HFFc6 (cell line): ENCODE data around the gene TBL1XR1. TPM values are rescaled to one million over a fixed set of nuclear protein-coding genes. Genes with fewer than 3 reads are reported as not detected.

ENCODE experiments used
- DNase-seq: peaks from one replicate; pipeline ENCODE4 v3.0.0-alpha.2; 2018
- H3K27ac Mint-ChIP-seq: 2 replicates; pipeline ENCODE4 v1.8.0; 2020; ENCODE audit warnings: mild to moderate bottlenecking, mixed read lengths
- H3K27me3 Mint-ChIP-seq: 2 replicates; pipeline ENCODE4 v1.8.0; 2021; ENCODE audit warnings: mild to moderate bottlenecking, moderate library complexity, mixed read lengths; ENCODE audit not compliant: insufficient read depth
- H3K36me3 Mint-ChIP-seq: 2 replicates; pipeline ENCODE4 v1.8.0; 2021; ENCODE audit warnings: low read depth, mixed read lengths
- H3K4me1 Mint-ChIP-seq: 2 replicates; pipeline ENCODE4 v1.8.0; 2020; ENCODE audit warnings: low read depth, mixed read lengths
- H3K4me3 Mint-ChIP-seq: 2 replicates; pipeline ENCODE4 v1.8.0; 2020; ENCODE audit warnings: mild to moderate bottlenecking, moderate library complexity, mixed read lengths
- H3K9me3 Mint-ChIP-seq: 2 replicates; pipeline ENCODE4 v1.8.0; 2020; ENCODE audit warnings: mild to moderate bottlenecking, mixed read lengths
- total RNA-seq, 6 experiments: library from RNA; stranded (reverse); fragmentation: NEBNext Ultra II Directional; extraction: Animal tissue kit (Norgen Biotek cat#: 25700); gene quantifications; 2 replicates in 1 of 6; 3 replicates in 5 of 6; pipeline ENCODE4 v1.2.3, GENCODE V29; 2021
- TF ChIP-seq, protein P1 (sequence below): fragments of 200-600 bp; sonication (generic); IDR thresholded peaks from 2 replicates; pipeline ENCODE4 v1.5.0; 2021; ENCODE audit warnings: antibody characterized with exemption, mild to moderate bottlenecking

Gene TBL1XR1
- total RNA-seq, 6 experiments from 2014 or later = 89.5 to 131 (median 114) TPM

DNA sequence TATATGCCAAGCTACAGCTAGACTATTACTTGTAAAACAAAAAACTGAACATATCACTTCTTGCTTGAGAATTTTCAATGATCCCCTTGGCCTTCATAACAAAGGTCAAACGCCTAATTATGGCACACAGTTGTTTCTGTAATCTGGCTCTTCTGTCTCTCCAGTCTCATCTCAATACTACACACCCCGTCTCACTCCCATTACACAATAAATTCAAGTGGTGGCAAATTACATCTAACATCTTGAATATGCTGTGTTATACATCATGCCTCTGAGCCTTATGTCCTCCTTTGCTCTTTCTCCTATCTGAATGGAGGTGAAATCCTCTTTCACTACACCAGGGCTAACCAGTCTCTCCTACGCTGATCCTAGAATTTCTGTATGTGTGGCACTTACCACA is 140.4 kb downstream of the TBL1XR1 start:
- Mint-ChIP-seq H3K27ac (no peak overlapping the region), H3K36me3 (peaks cover 4% of the 10 kb centered on the region; the same call in 1 of the 2 replicates)

DNA sequence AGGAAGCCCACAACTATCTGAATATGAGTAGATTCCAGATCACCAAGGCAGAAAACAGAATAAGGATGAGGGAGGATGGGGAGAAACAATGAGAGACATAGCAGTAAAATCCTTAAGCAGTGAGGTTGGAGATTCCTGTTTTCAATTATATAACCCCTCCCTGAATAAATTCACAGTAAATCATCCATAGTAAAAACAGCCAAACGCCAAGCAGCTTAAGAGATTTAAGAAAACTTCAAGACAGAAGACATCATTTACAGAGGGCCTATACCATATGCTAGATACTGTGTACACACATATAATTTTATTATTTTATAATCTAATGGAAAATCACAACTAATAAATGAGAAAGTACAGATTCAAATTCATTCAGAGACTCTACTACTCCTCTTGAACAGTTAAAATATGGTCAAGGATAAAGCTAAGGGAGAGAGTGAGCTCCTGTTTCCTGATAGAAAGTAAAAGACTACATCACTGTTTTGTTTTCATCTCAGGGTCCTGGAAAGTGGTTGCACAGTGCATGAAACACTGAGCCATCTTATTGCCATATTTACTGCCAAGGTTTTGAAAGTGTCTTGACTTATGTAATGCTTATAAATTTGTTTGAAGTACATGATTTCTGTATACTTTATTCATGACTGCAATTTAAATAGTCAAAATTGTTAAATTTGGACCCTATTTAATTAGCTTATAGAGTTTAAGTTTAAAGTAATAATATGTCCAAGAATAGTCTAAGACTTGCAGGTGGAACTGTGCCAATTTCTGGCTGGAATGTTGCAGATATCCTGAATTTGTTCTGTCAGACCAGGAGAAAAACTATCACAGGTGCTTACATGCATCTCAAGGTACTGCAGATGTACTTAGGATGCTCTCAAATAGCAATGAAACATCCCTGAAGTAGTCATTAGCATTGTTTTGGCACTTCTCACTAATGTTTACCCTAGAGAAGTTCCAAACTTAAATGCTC is 141.4 kb downstream of the TBL1XR1 start:
- Mint-ChIP-seq H3K27me3 (no peaks in the 10 kb centered on the region), H3K4me1 (no peaks in the 10 kb centered on the region; the same call in none of the 2 replicates), H3K4me3 (no peak overlapping the region), H3K9me3 (no peaks in the 10 kb centered on the region), H3K27ac (peak overlapping the region; percentile 45; the same call in 1 of the 2 replicates), H3K36me3 (peaks cover 4% of the 10 kb centered on the region; the same call in 1 of the 2 replicates)
- DNase-seq = no peak
- TF ChIP-seq, protein P1, sequence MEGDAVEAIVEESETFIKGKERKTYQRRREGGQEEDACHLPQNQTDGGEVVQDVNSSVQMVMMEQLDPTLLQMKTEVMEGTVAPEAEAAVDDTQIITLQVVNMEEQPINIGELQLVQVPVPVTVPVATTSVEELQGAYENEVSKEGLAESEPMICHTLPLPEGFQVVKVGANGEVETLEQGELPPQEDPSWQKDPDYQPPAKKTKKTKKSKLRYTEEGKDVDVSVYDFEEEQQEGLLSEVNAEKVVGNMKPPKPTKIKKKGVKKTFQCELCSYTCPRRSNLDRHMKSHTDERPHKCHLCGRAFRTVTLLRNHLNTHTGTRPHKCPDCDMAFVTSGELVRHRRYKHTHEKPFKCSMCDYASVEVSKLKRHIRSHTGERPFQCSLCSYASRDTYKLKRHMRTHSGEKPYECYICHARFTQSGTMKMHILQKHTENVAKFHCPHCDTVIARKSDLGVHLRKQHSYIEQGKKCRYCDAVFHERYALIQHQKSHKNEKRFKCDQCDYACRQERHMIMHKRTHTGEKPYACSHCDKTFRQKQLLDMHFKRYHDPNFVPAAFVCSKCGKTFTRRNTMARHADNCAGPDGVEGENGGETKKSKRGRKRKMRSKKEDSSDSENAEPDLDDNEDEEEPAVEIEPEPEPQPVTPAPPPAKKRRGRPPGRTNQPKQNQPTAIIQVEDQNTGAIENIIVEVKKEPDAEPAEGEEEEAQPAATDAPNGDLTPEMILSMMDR = no peak

More for the DNA sequence above, 140.4 kb downstream of the TBL1XR1 start:
- no peak overlapping the region for H3K4me3 Mint-ChIP-seq
- no peak for DNase-seq
- no peaks in the 10 kb centered on the region for H3K9me3 Mint-ChIP-seq
- H3K4me1 Mint-ChIP-seq = peaks cover 5% of the 10 kb centered on the region
- TF ChIP-seq, protein P1 = no peak
- no peaks in the 10 kb centered on the region for H3K27me3 Mint-ChIP-seq

DNA sequence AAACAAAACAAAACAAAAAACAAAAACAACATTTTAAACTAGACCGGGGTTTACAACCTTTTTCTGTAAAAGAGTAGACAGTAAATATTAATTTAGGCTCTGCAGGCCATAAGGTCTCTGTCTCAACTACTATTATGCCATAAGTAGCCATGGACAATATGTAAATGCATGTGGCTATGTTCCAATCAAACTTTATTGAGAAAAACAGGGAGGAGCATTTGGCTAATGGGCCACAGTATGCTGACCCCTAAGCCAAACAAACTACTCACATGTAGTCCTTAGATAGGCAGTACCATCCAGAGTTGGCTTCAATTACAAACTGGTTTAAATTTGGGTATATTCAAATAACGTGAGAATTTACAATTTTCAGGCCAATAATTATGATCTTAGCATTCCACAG is 144.2 kb downstream of the TBL1XR1 start:
- Mint-ChIP-seq H3K4me1 (no peaks in the 10 kb centered on the region; the same call in none of the 2 replicates), H3K27ac (no peak overlapping the region), H3K36me3 (peaks cover 13% of the 10 kb centered on the region), H3K9me3 (no peaks in the 10 kb centered on the region), H3K27me3 (no peaks in the 10 kb centered on the region), H3K4me3 (no peak overlapping the region)
- no peak for DNase-seq
- TF ChIP-seq, protein P1 = no peak

DNA sequence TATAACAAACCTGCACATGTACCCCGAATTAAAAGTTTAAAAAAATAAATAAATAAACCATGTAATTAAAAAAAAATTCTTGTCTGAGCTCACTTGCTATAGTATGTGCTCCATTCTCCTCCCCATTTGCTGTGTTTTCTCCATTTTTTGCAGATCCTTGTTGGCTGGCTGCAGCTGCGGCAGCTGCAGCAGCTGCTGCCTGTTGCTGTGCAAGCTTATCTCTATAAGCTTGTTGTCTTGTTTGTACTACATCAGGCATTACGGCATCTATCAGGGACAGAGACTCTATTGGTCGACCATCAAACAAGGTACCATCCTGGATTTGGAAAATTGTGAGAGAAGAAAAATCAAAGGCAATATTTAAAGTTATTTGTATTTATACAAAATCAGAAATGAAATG is 145.9 kb downstream of the TBL1XR1 start:
- TF ChIP-seq, protein P1 = no peak
- Mint-ChIP-seq H3K4me1 (no peaks in the 10 kb centered on the region; the same call in none of the 2 replicates), H3K27ac (no peak overlapping the region), H3K36me3 (peaks cover 17% of the 10 kb centered on the region), H3K4me3 (no peak overlapping the region), H3K9me3 (no peaks in the 10 kb centered on the region), H3K27me3 (peaks cover 2% of the 10 kb centered on the region; the same call in 1 of the 2 replicates)
- no peak for DNase-seq

DNA sequence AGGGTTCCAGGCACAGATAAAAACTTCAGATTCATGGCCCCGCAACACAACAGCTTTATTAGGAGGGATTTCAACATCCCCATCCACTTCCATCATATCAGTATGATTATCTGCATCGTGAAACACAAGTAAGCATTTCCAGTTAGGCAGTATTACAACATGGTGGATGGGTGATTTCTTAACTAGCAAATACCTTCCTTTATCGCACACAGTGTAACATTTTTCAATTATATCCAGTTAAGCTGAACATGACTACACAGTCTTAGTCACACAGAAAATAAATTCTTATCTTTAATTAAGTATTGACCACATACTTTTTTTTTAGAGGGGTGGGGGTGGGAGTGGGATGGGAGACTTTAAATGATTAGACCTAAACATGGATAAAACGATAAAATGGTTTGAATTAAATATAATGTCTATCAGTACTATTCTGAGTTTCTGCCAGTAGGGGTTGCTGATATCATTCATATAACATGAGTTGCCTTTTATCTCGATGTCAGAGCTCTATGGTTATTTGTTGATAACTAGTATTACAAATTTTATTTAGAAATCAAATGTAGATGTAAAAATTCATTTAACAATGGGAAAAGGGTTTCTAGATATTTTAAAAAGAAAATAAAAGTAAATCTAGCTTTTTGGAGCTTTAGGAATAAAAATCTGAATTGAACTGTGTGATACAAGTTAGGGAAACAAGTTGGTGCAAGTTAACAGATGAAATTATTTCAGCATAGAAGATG is 146.6 kb downstream of the TBL1XR1 start:
- no peak overlapping the region for H3K4me3 Mint-ChIP-seq
- peak; percentile 42 for DNase-seq

More for the DNA sequence above, 146.6 kb downstream of the TBL1XR1 start:
- Mint-ChIP-seq H3K27ac (no peak overlapping the region), H3K27me3 (peaks cover 2% of the 10 kb centered on the region; the same call in 1 of the 2 replicates), H3K4me1 (no peaks in the 10 kb centered on the region; the same call in none of the 2 replicates), H3K36me3 (peaks cover 21% of the 10 kb centered on the region), H3K9me3 (no peaks in the 10 kb centered on the region)
- TF ChIP-seq, protein P1 = peak; percentile 84
